ENCODE measurements around the gene ZNF468. TPM values are rescaled to one million over a fixed set of nuclear protein-coding genes. Genes with fewer than 3 reads are reported as not detected.
A peak's percentile ranks its signal among the peaks of the same experiment; 100 is the strongest.
"Not testable (repeated sequence)": the region's sequence is repeated elsewhere in the genome, so short reads cannot be mapped to it uniquely, and the experiment has no call there.

Gene ZNF468
- total RNA-seq, 1 donor, result 16.4 TPM

GRCh38 chr19:52829866-52830265 lies 27.6 kb downstream of the ZNF468 start:
- not testable (repeated sequence) for DNase-seq (ENCODE audit: low read depth in 2 of 3, low spot score in 2 of 3)

- DNase-seq (ENCODE audit: low read depth in 2 of 3, low spot score in 2 of 3), result no peak
Measured at GRCh38 chr19:52825765-52826164, 31.7 kb downstream of the ZNF468 start.

GRCh38 chr19:52823676-52824075 lies 33.7 kb downstream of the ZNF468 start:
- no peak for DNase-seq (ENCODE audit: low read depth in 2 of 3, low spot score in 2 of 3)

GRCh38 chr19:52821204-52821960 lies 36.0 kb downstream of the ZNF468 start, which contains the start of gene ZNF28:
TSS of gene ZNF28 (minus strand) at chr19:52821633. CDS start at chr19:52817958, 3,675 bp downstream.
- DNase-seq (ENCODE audit: low read depth in 2 of 3, low spot score in 2 of 3), result peak; percentile 4 to 74 (median 46)

GRCh38 chr19:52820472-52821203 lies 36.8 kb downstream of the ZNF468 start:
- peak in 1 of 3 donors; percentile 42 for DNase-seq (ENCODE audit: low read depth in 2 of 3, low spot score in 2 of 3)

GRCh38 chr19:52809801-52810200 lies 47.6 kb downstream of the ZNF468 start:
- DNase-seq (ENCODE audit: low read depth in 2 of 3, low spot score in 2 of 3), result no peak

- not testable (repeated sequence) for DNase-seq (ENCODE audit: low read depth in 2 of 3, low spot score in 2 of 3)
Measured at GRCh38 chr19:52799950-52800640, 57.3 kb downstream of the ZNF468 start.

- DNase-seq (ENCODE audit: low read depth in 2 of 3, low spot score in 2 of 3), result no peak
Measured at GRCh38 chr19:52789440-52789839, 68.0 kb downstream of the ZNF468 start.

Small RNAs within 50 kb of the gene (small RNA-seq; reads per million reads assigned to genes)
- gene ZNF320, result 1.7 reads per million, percentile 60 among the genes with 10 or more reads in this experiment

Other genes with a start within 250 kb of the ZNF468 start
- 28.8 TPM for gene ZNF83, start 219.3 kb downstream of the ZNF468 start, total RNA-seq
- gene ZNF611, start 122.6 kb downstream of the ZNF468 start, total RNA-seq, result 11.6 TPM
- gene ZNF600, start 70.8 kb downstream of the ZNF468 start, total RNA-seq, result 7.0 TPM
- 10.5 TPM for gene ZNF28, start 36.0 kb downstream of the ZNF468 start, total RNA-seq
- gene ZNF320, start 40.0 kb upstream of the ZNF468 start, total RNA-seq, result 9.4 TPM
- gene ZNF888, start 65.8 kb upstream of the ZNF468 start, total RNA-seq, result 7.0 TPM
- 9.2 TPM for gene ZNF816, start 105.3 kb upstream of the ZNF468 start, total RNA-seq
- gene ERVV-1, start 156.3 kb upstream of the ZNF468 start, total RNA-seq, result under 0.01 TPM
- not detected for gene ERVV-2, start 187.1 kb upstream of the ZNF468 start, total RNA-seq
- gene ZNF160, start 245.8 kb upstream of the ZNF468 start, total RNA-seq, result 33.4 TPM

Measured in hematopoietic multipotent progenitor cell (in vitro differentiated cells).